Osteocyte (in vitro differentiated cells): ENCODE results near the gene IHH. TPM values are rescaled to one million over a fixed set of nuclear protein-coding genes. Genes with fewer than 3 reads are reported as not detected.

Source experiments
- DNase-seq: peaks from one replicate; pipeline ENCODE4 v3.0.0; 2021; ENCODE audit warnings: mixed read lengths; ENCODE audit not compliant: unreplicated experiment; ENCODE audit errors: extremely low spot score
- H3K27ac Mint-ChIP-seq: one replicate; pipeline ENCODE4 v1.8.0; 2021; ENCODE audit warnings: mild to moderate bottlenecking, mixed read lengths; ENCODE audit not compliant: unreplicated experiment
- H3K27me3 Mint-ChIP-seq: one replicate; pipeline ENCODE4 v1.8.0; 2021; ENCODE audit warnings: mixed read lengths; ENCODE audit not compliant: unreplicated experiment
- H3K36me3 Mint-ChIP-seq: one replicate; pipeline ENCODE4 v1.8.0; 2021; ENCODE audit warnings: mixed read lengths; ENCODE audit not compliant: unreplicated experiment
- H3K4me1 Mint-ChIP-seq: one replicate; pipeline ENCODE4 v1.8.0; 2021; ENCODE audit warnings: mixed read lengths; ENCODE audit not compliant: unreplicated experiment
- H3K4me3 Mint-ChIP-seq: one replicate; pipeline ENCODE4 v1.8.0; 2021; ENCODE audit warnings: mild to moderate bottlenecking, moderate library complexity, mixed read lengths; ENCODE audit not compliant: unreplicated experiment
- H3K9me3 Mint-ChIP-seq: one replicate; pipeline ENCODE4 v1.8.0; 2021; ENCODE audit warnings: mixed read lengths; ENCODE audit not compliant: unreplicated experiment
- total RNA-seq: library from RNA; stranded (reverse); gene quantifications from 2 replicates; pipeline ENCODE4 v1.2.1, GENCODE V29; 2021
- TF ChIP-seq, protein P1 (sequence below): fragments of 200-600 bp; sonication (generic); IDR thresholded peaks from 2 replicates; pipeline ENCODE4 v1.5.0; 2021; ENCODE audit warnings: antibody characterized with exemption, mild to moderate bottlenecking, moderate library complexity

Gene IHH
- total RNA-seq, 1 donor from 2014 or later = not detected

GRCh38 chr2:219025637-219026585, 34.8 kb downstream of the IHH start:
- H3K4me3 Mint-ChIP-seq = no peak overlapping the region
- no peak for DNase-seq
- peaks cover 23% of the 10 kb centered on the region for H3K27me3 Mint-ChIP-seq

GRCh38 chr2:219024059-219024458, 36.7 kb downstream of the IHH start:
- Mint-ChIP-seq H3K4me3 (no peak overlapping the region), H3K4me1 (no peaks in the 10 kb centered on the region), H3K36me3 (no peaks in the 10 kb centered on the region), H3K9me3 (no peaks in the 10 kb centered on the region), H3K27me3 (peaks cover 27% of the 10 kb centered on the region), H3K27ac (no peak overlapping the region)
- TF ChIP-seq, protein P1, sequence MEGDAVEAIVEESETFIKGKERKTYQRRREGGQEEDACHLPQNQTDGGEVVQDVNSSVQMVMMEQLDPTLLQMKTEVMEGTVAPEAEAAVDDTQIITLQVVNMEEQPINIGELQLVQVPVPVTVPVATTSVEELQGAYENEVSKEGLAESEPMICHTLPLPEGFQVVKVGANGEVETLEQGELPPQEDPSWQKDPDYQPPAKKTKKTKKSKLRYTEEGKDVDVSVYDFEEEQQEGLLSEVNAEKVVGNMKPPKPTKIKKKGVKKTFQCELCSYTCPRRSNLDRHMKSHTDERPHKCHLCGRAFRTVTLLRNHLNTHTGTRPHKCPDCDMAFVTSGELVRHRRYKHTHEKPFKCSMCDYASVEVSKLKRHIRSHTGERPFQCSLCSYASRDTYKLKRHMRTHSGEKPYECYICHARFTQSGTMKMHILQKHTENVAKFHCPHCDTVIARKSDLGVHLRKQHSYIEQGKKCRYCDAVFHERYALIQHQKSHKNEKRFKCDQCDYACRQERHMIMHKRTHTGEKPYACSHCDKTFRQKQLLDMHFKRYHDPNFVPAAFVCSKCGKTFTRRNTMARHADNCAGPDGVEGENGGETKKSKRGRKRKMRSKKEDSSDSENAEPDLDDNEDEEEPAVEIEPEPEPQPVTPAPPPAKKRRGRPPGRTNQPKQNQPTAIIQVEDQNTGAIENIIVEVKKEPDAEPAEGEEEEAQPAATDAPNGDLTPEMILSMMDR = no peak
- DNase-seq = no peak

More at GRCh38 chr2:219025637-219026585, 34.8 kb downstream of the IHH start:
- Mint-ChIP-seq H3K36me3 (no peaks in the 10 kb centered on the region), H3K27ac (no peak overlapping the region), H3K4me1 (no peaks in the 10 kb centered on the region), H3K9me3 (no peaks in the 10 kb centered on the region)
- TF ChIP-seq, protein P1 = no peak

DNA sequence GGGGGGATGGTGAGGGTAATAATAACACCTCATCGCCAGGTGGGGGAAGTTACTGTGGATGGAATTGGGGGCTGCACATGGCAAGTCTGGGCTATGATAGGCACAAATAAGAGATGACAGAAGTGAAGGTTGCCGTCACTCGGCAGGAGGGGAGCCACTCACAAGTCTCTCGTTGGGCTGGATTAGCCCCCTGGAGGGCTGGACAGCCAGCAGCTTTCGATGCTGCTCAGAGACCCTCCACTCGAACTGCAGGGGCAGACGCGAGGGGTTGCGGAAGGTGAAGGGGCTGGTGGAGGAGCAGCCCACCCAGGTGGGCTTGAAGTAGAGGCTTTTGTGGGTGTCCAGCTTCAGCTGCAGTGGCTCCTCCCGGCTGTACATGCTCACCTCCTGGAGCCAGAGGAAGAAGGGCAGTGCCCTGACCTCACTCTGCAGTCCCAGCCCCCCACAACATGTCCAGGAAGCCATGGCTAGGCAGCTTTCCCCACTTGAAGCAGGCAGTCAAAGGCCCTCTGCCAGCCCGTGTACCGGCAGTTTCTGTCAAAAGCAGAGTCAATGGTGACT, 37.6 kb downstream of the IHH start:
- H3K36me3 Mint-ChIP-seq = no peaks in the 10 kb centered on the region
- no peak overlapping the region for H3K27ac Mint-ChIP-seq
- peaks cover 28% of the 10 kb centered on the region for H3K27me3 Mint-ChIP-seq
- TF ChIP-seq, protein P1 = no peak
- no peak overlapping the region for H3K4me3 Mint-ChIP-seq
- H3K9me3 Mint-ChIP-seq = no peaks in the 10 kb centered on the region
- no peaks in the 10 kb centered on the region for H3K4me1 Mint-ChIP-seq
- no peak for DNase-seq

- Mint-ChIP-seq H3K4me1 (no peaks in the 10 kb centered on the region), H3K9me3 (no peaks in the 10 kb centered on the region), H3K27ac (no peak overlapping the region), H3K27me3 (peaks cover 32% of the 10 kb centered on the region), H3K36me3 (no peaks in the 10 kb centered on the region), H3K4me3 (no peak overlapping the region)
- DNase-seq = no peak
- TF ChIP-seq, protein P1 = no peak
Measured at GRCh38 chr2:219022616-219023015, 38.1 kb downstream of the IHH start.

- Mint-ChIP-seq H3K27ac (no peak overlapping the region), H3K4me1 (no peaks in the 10 kb centered on the region), H3K36me3 (no peaks in the 10 kb centered on the region), H3K9me3 (no peaks in the 10 kb centered on the region), H3K27me3 (peaks cover 38% of the 10 kb centered on the region), H3K4me3 (no peak overlapping the region)
- TF ChIP-seq, protein P1 = no peak
- DNase-seq = no peak
Measured at GRCh38 chr2:219022041-219022440, 38.7 kb downstream of the IHH start.
